GM12878 (cell line): ENCODE measurements around the gene KRT20. TPM values are rescaled to one million over a fixed set of nuclear protein-coding genes. Genes with fewer than 3 reads are reported as not detected.

Experiments used
- ATAC-seq: fragments of 200-7000 bp; cut with Tn5 transposase; 3 replicates; pipeline ENCODE4 v1.9.1; 2020; ENCODE audit warnings: mild to moderate bottlenecking, moderate library complexity
- BruUV-seq: library from RNA; stranded (reverse); fragments of 400-500 nt; replicated peaks from 2 replicates; lab custom pipeline; 2021; lab: Mats Ljungman, UMichigan
- CTCF ChIA-PET: fragments of 300-600 bp; sonication (Branson Sonifier 250); formaldehyde crosslinking; extraction: SDS; loops from one replicate; lab custom pipeline; 2021; ENCODE audit warnings: inconsistent platforms; lab: Yijun Ruan, JAX
- POLR2A ChIA-PET: fragments of 350-600 bp; formaldehyde crosslinking; extraction: SDS; loops from one replicate; lab custom pipeline; 2021; ENCODE audit warnings: inconsistent platforms; lab: Charles Lee
- RAD21 ChIA-PET: fragments of 300-600 bp; sonication (Branson Sonifier 250); formaldehyde crosslinking; loops from one replicate; lab custom pipeline; 2023; ENCODE audit warnings: antibody characterized with exemption; ENCODE audit not compliant: unreplicated experiment; lab: Charles Lee
- SMC1A ChIA-PET: fragments of 300-600 bp; sonication (Branson Sonifier 250); formaldehyde crosslinking; loops from one replicate; lab custom pipeline; 2023; ENCODE audit not compliant: unreplicated experiment, uncharacterized antibody; lab: Charles Lee
- DNase-seq: peaks from one replicate; pipeline ENCODE4 v3.0.0-alpha.2; 2011; ENCODE audit warnings: low read depth, low spot score
- FAIRE-seq: peaks from 3 replicates; lab custom pipeline; 2011; peaks lifted over from hg19 to GRCh38; lab: Jason Lieb, UNC
- H2AFZ ChIP-seq: 2 replicates; pipeline ENCODE4 v1.6.0; 2011; ENCODE audit warnings: low read depth, low read length, control low read depth; ENCODE audit not compliant: control insufficient read depth
- H3K27ac ChIP-seq: 2 replicates; pipeline ENCODE4 v1.5.1; 2011; ENCODE audit warnings: control low read depth; ENCODE audit not compliant: control insufficient read depth, insufficient read depth
- H3K27me3 ChIP-seq, 2 experiments: replicated peaks in 1 of 2; 2 replicates each; pipeline versions ENCODE4 v1.6.0 to v1.6.1; 2011; ENCODE audit warnings: low read length in 1 of 2; ENCODE audit not compliant: control insufficient read depth in 2 of 2, insufficient read depth in 2 of 2
- H3K36me3 ChIP-seq, 2 experiments: 2 replicates each; pipeline ENCODE4 v1.5.1; 2011; ENCODE audit warnings: low read length in 1 of 2; ENCODE audit not compliant: control insufficient read depth in 2 of 2, insufficient read depth in 2 of 2
- H3K4me1 ChIP-seq: 2 replicates; pipeline ENCODE4 v1.6.1; 2011; ENCODE audit warnings: mild to moderate bottlenecking, low read length, moderate library complexity, mixed read lengths; ENCODE audit not compliant: control insufficient read depth, insufficient read depth
- H3K4me2 ChIP-seq: 2 replicates; pipeline ENCODE4 v1.6.0; 2011; ENCODE audit warnings: control low read depth; ENCODE audit not compliant: control insufficient read depth, insufficient read depth
- H3K4me3 ChIP-seq: fragments of 200-600 bp; sonication (generic); 2 replicates; pipeline ENCODE4 v1.5.1; 2016
- H3K79me2 ChIP-seq: 2 replicates; pipeline ENCODE4 v1.6.0; 2011; ENCODE audit warnings: low read length; ENCODE audit not compliant: control insufficient read depth, insufficient read depth
- H3K9ac ChIP-seq: 2 replicates; pipeline ENCODE4 v1.8.0; 2011; ENCODE audit warnings: low read length, control low read depth, mixed read lengths; ENCODE audit not compliant: control insufficient read depth, insufficient read depth
- H3K9me3 ChIP-seq: replicated peaks from 3 replicates; pipeline ENCODE4 v1.5.1; 2011; ENCODE audit warnings: mild to moderate bottlenecking, low read length; ENCODE audit not compliant: control insufficient read depth, insufficient read depth
- H4K20me1 ChIP-seq: 2 replicates; pipeline ENCODE4 v1.6.0; 2011; ENCODE audit not compliant: control insufficient read depth, insufficient read depth
- BHLHE40 ChIP-seq, 2 experiments: fragments of 450-650 bp in 1 of 2; IDR thresholded peaks; 2 replicates each; pipeline ENCODE4 v1.6.1; 2011 to 2017; ENCODE audit warnings: low read depth in 2 of 2, borderline replicate concordance in 1 of 2, improper control_type of control experiment in 1 of 2, low read length in 1 of 2, mild to moderate bottlenecking in 1 of 2
- BMI1 ChIP-seq: fragments of 450-650 bp; IDR thresholded peaks from 2 replicates; pipeline ENCODE4 v1.6.1; 2016; ENCODE audit warnings: mild to moderate bottlenecking, moderate library complexity, borderline replicate concordance
- CBX5 ChIP-seq: sonication (generic); IDR thresholded peaks from 2 replicates; pipeline ENCODE4 v1.6.1; 2016; ENCODE audit warnings: low read depth, moderate library complexity, mild to moderate bottlenecking, inconsistent platforms
- DPF2 ChIP-seq: fragments of 450-650 bp; IDR thresholded peaks from 2 replicates; pipeline ENCODE4 v1.6.1; 2017; ENCODE audit warnings: mild to moderate bottlenecking
- IRF4 ChIP-seq: IDR thresholded peaks from 2 replicates; pipeline ENCODE4 v1.6.1; 2011; ENCODE audit warnings: low read depth, low read length
- JUNB ChIP-seq: IDR thresholded peaks from 2 replicates; pipeline ENCODE4 v1.6.1; 2016; ENCODE audit warnings: antibody characterized with exemption, mild to moderate bottlenecking
- NBN ChIP-seq: fragments of 450-650 bp; IDR thresholded peaks from 2 replicates; pipeline ENCODE4 v1.6.1; 2016
- NFYB ChIP-seq: IDR thresholded peaks from 2 replicates; pipeline ENCODE4 v1.6.1; 2011; ENCODE audit warnings: low read depth, mild to moderate bottlenecking, low read length, improper control_type of control experiment, moderate library complexity; ENCODE audit not compliant: insufficient read depth
- NR2C2 ChIP-seq: IDR thresholded peaks from 2 replicates; pipeline ENCODE4 v1.6.1; 2011; ENCODE audit warnings: borderline replicate concordance, low read depth; ENCODE audit not compliant: control insufficient read depth, insufficient read length
- NRF1 ChIP-seq: conservative IDR thresholded peaks from 2 replicates; pipeline ENCODE4 v1.6.1; 2011; ENCODE audit warnings: mild to moderate bottlenecking, low read depth, low read length, improper control_type of control experiment
- PML ChIP-seq: IDR thresholded peaks from 2 replicates; pipeline ENCODE4 v1.6.1; 2012; ENCODE audit warnings: low read length, inconsistent platforms
- POLR2A ChIP-seq: IDR thresholded peaks from 2 replicates; pipeline ENCODE4 v1.6.1; 2011; ENCODE audit warnings: low read depth, mild to moderate bottlenecking, low read length
- RB1 ChIP-seq: fragments of 450-650 bp; formaldehyde crosslinking; IDR thresholded peaks from 2 replicates; pipeline ENCODE4 v1.6.1; 2017; ENCODE audit warnings: mild to moderate bottlenecking, borderline replicate concordance
- RBBP5 ChIP-seq: fragments of 200-600 bp; sonication (generic); conservative IDR thresholded peaks from 2 replicates; pipeline ENCODE4 v1.6.1; 2016
- SMARCA5 ChIP-seq: fragments of 450-650 bp; IDR thresholded peaks from 2 replicates; pipeline ENCODE4 v1.6.1; 2017; ENCODE audit warnings: mild to moderate bottlenecking
- SMC3 ChIP-seq: IDR thresholded peaks from 2 replicates; pipeline ENCODE4 v1.6.1; 2011; ENCODE audit warnings: low read length, improper control_type of control experiment, borderline replicate concordance
- SUZ12 ChIP-seq: fragments of 200-600 bp; sonication (generic); IDR thresholded peaks from one replicate; pipeline ENCODE4 v1.6.1; 2018; ENCODE audit warnings: antibody characterized with exemption, mild to moderate bottlenecking; ENCODE audit not compliant: unreplicated experiment
- WRNIP1 ChIP-seq: IDR thresholded peaks from 2 replicates; pipeline ENCODE4 v1.6.1; 2011; ENCODE audit warnings: low read depth, low read length, improper control_type of control experiment, borderline replicate concordance
- YBX1 ChIP-seq: fragments of 450-650 bp; IDR thresholded peaks from 2 replicates; pipeline ENCODE4 v1.6.1; 2016; ENCODE audit warnings: antibody characterized with exemption
- ZNF384 ChIP-seq: IDR thresholded peaks from 2 replicates; pipeline ENCODE4 v1.6.1; 2012; ENCODE audit warnings: low read depth, mild to moderate bottlenecking, low read length, improper control_type of control experiment, borderline replicate concordance
- ZZZ3 ChIP-seq: IDR thresholded peaks from 2 replicates; pipeline ENCODE4 v1.6.1; 2011; ENCODE audit warnings: low read depth; ENCODE audit not compliant: control insufficient read depth, insufficient read length
- WGBS: methylation state at CpG from one replicate; pipeline ENCODE4 v1.1.6; 2016; ENCODE audit warnings: low lambda C conversion rate; ENCODE audit not compliant: insufficient replicate concordance, insufficient coverage; ENCODE audit errors: missing lambda C conversion rate; 5-methylcytosine and 5-hydroxymethylcytosine counted together
- in situ Hi-C: fragments of 300-500 bp; cut with MboI; formaldehyde crosslinking; loops from 9 replicates; pipeline ENCODE4 v1.14.3; 2018; ENCODE audit warnings: mixed read lengths
- intact Hi-C: fragments of 100-400 bp; cut with micrococcal nuclease; formaldehyde crosslinking; loops from one replicate; pipeline ENCODE4 v1.14.2; 2022; ENCODE audit not compliant: unreplicated experiment
- polyA plus RNA-seq, 11 experiments: library from polyadenylated mRNA; depleted of rRNA in 4 of 11; unstranded in 6 of 11; stranded (reverse) in 5 of 11; fragments of >200 nt; fragmentation: Nextera tagmentation in 4 of 11; fragmentation: Illumina TruSeq in 1 of 11; extraction: Ambion mirVana in 4 of 11; extraction: Trizol in 1 of 11; gene quantifications; 1 replicate in 1 of 11; 2 replicates in 10 of 11; pipeline versions ENCODE4 v1.2.1 to v1.2.3, GENCODE V29; 2011 to 2016; ENCODE audit warnings: inconsistent platforms in 2 of 11, missing spikeins in 2 of 11, low read depth in 1 of 11
- total RNA-seq, 4 experiments: library from RNA; depleted of rRNA in 3 of 4; stranded (reverse); fragments of >200 nt in 3 of 4; fragmentation: Illumina TruSeq in 1 of 4; extraction: Trizol in 1 of 4; gene quantifications; 2 replicates each; pipeline versions ENCODE4 v1.2.1 to v1.2.3, GENCODE V29; 2013 to 2021
- TF ChIP-seq, protein P1 (sequence below): fragments of 450-650 bp; IDR thresholded peaks from 2 replicates; pipeline ENCODE4 v1.6.1; 2016; ENCODE audit warnings: mild to moderate bottlenecking, moderate library complexity, borderline replicate concordance

Gene KRT20
- total and polyA plus RNA-seq, 10 of the 15 experiments (the other 5 are each of a cell fraction or from before 2014, with no cell fraction given) = 0.23 TPM; not detected in 9

- ATAC-seq (peak; percentile 84), DNase-seq (peak; percentile 26), FAIRE-seq (peak; percentile 83)
- Histone ChIP-seq H3K4me1 (peaks cover 14% of the 10 kb centered on the region; the same call in 1 of the 2 replicates), H2AFZ (no peak overlapping the region), H3K27me3 (no peaks in the 10 kb centered on the region), H3K4me2 (peak overlapping the region; percentile 55; the same call in 1 of the 2 replicates), H3K9me3 (no peaks in the 10 kb centered on the region), H3K79me2 (no peaks in the 10 kb centered on the region), H3K9ac (no peak overlapping the region), H3K36me3 (no peaks in the 10 kb centered on the region), H3K27ac (peak overlapping the region; percentile 18; the same call in 1 of the 2 replicates), H4K20me1 (no peaks in the 10 kb centered on the region), H3K4me3 (no peak overlapping the region)
- RAD21 ChIA-PET = interaction anchor here (0.8 to 1.4 kb wide), 3 partner anchors 14 to 747 kb away, joined by 3 to 4 read pairs (median 4); no protein-coding TSS in a partner anchor
- POLR2A ChIA-PET = no interaction called here
- SMC1A ChIA-PET = interaction anchor here (0.9 to 1.2 kb wide), 3 partner anchors 9 to 760 kb away, joined by 3 read pairs; no protein-coding TSS in a partner anchor
- no TSS peak for BruUV-seq
- WGBS = 2% methylated on average over 2 of the region's 2 CpGs
- in situ Hi-C loops = no loop called here
- intact Hi-C loops = no loop called here
- CTCF ChIA-PET = interaction anchor here (0.6 to 1.8 kb wide), 5 partner anchors 388 to 747 kb away, joined by 3 to 5 read pairs (median 4); no protein-coding TSS in a partner anchor
- TF ChIP-seq ZNF384 = no peak
- TF ChIP-seq CBX5 = no peak
- no peak for TF ChIP-seq WRNIP1
- peak; percentile 81 for TF ChIP-seq IRF4
- TF ChIP-seq JUNB = peak; percentile 92
- no peak for TF ChIP-seq YBX1
- no peak for TF ChIP-seq NFYB
- TF ChIP-seq PML = peak; percentile 26; the same call in 1 of the 2 replicates
- no peak for TF ChIP-seq NRF1
- TF ChIP-seq RB1 = no peak
- TF ChIP-seq RBBP5 = no peak
- TF ChIP-seq, protein P1, sequence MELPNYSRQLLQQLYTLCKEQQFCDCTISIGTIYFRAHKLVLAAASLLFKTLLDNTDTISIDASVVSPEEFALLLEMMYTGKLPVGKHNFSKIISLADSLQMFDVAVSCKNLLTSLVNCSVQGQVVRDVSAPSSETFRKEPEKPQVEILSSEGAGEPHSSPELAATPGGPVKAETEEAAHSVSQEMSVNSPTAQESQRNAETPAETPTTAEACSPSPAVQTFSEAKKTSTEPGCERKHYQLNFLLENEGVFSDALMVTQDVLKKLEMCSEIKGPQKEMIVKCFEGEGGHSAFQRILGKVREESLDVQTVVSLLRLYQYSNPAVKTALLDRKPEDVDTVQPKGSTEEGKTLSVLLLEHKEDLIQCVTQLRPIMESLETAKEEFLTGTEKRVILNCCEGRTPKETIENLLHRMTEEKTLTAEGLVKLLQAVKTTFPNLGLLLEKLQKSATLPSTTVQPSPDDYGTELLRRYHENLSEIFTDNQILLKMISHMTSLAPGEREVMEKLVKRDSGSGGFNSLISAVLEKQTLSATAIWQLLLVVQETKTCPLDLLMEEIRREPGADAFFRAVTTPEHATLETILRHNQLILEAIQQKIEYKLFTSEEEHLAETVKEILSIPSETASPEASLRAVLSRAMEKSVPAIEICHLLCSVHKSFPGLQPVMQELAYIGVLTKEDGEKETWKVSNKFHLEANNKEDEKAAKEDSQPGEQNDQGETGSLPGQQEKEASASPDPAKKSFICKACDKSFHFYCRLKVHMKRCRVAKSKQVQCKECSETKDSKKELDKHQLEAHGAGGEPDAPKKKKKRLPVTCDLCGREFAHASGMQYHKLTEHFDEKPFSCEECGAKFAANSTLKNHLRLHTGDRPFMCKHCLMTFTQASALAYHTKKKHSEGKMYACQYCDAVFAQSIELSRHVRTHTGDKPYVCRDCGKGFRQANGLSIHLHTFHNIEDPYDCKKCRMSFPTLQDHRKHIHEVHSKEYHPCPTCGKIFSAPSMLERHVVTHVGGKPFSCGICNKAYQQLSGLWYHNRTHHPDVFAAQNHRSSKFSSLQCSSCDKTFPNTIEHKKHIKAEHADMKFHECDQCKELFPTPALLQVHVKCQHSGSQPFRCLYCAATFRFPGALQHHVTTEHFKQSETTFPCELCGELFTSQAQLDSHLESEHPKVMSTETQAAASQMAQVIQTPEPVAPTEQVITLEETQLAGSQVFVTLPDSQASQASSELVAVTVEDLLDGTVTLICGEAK = no peak
- TF ChIP-seq NBN = 0 out of 2 replicates have a peak, but pooled peaks have one; percentile 22
- 0 out of 4 replicates have a peak, but pooled peaks of 1 of the 2 experiments have one; percentile 18 for TF ChIP-seq BHLHE40 (IDR thresholded peaks at IDR 0.05; ENCODE audit: borderline replicate concordance in 1 of 2, low read depth in 2 of 2, low read length in 1 of 2)
- TF ChIP-seq SUZ12 = no peak
- peak; percentile 62 for TF ChIP-seq DPF2
- TF ChIP-seq BMI1 = no peak
- no peak for TF ChIP-seq POLR2A
- TF ChIP-seq SMC3 = no peak
- TF ChIP-seq NR2C2 = no peak
- TF ChIP-seq SMARCA5 = no peak
- no peak for TF ChIP-seq ZZZ3
Observed at GRCh38 chr17:40915721-40916256, 30.7 kb upstream of the KRT20 start.
